Right renal pelvis (tissue), 4 donors: ENCODE data around the gene KIAA1958. TPM values are rescaled to one million over a fixed set of nuclear protein-coding genes. Genes with fewer than 3 reads are reported as not detected.
"Not testable (repeated sequence)": the region's sequence is repeated elsewhere in the genome, so short reads cannot be mapped to it uniquely, and the experiment has no call there.

Source experiments
- DNase-seq, 4 donors: peaks; one replicate each; pipeline ENCODE4 v3.0.0-alpha.2; 2013; ENCODE audit warnings: low read depth in 4 of 4, low spot score in 3 of 4, missing footprints in 1 of 4
- polyA plus RNA-seq, 4 donors: library from polyadenylated mRNA; unstranded; fragments of 120-200 nt; gene quantifications; one replicate each; pipeline ENCODE4 v1.2.1, GENCODE V29; 2013; ENCODE audit not compliant: insufficient read length in 4 of 4

KIAA1958 gene
- polyA plus RNA-seq, 4 donors = 12.6 to 15.1 (median 14.3) TPM

DNA sequence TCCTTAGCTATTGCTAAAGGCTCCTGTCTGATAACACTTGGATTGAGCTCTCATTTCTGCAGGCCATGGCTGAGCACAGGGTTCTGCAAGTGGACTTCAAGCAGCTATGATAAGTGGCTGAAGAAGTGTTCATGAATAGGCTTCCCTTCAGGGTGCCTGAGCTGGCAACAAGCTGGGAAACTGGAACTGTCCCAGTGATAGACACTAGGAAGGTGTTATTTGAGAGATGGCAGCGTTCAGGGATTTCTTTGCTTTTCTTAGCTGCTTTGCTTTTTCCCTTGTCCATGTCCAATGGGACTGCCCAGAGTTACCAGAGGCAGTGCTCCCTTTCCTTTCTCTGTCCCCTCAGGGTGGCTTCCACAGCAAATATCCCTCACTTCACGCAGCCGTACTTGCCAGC, 155.5 kb downstream of the KIAA1958 start:
- DNase-seq = no peak

- no peak for DNase-seq
Measured at GRCh38 chr9:112647596-112647995, 161.0 kb downstream of the KIAA1958 start.

DNA sequence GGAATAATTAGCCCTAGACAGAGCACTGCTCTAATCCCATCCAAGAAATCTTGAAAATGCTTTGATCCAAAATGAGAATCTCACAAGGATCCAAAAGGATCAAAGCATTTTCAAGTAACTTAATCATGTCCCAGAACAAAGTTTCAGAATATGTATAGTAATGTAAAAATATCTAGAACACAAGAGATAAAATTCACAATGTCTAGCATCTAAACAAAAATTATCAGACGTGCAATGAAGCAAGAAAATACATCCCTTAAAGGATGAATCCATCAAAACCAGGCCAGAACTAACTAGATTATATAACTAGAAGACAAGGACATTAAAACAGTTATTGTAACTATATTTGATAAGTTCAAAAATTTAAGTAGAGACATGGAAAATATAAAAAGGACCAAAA, 162.0 kb downstream of the KIAA1958 start:
- no peak for DNase-seq

GRCh38 chr9:112654282-112654681, 167.7 kb downstream of the KIAA1958 start:
- no peak for DNase-seq

DNA sequence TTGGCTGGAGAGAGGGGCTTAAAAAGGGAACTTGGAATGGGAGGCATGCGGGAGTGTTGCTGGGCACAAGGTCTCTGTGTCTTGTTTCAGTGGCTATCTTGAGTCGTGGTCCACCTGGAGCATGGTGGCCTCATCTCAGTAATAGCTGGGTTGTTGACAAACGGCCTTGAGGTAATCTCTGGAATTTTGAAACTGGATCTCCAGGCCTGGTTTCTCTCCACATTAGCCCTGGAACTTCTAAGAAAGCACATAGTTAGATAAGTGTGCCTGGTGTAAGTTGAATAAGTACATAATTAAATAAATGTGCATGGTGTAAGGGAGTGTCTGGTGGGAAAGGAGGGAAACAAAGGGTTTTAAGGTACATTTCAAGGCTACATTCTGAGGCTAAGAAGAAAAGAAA, 169.0 kb downstream of the KIAA1958 start:
- no peak for DNase-seq

- DNase-seq = no peak
Measured at GRCh38 chr9:112659906-112660305, 173.3 kb downstream of the KIAA1958 start.

DNA sequence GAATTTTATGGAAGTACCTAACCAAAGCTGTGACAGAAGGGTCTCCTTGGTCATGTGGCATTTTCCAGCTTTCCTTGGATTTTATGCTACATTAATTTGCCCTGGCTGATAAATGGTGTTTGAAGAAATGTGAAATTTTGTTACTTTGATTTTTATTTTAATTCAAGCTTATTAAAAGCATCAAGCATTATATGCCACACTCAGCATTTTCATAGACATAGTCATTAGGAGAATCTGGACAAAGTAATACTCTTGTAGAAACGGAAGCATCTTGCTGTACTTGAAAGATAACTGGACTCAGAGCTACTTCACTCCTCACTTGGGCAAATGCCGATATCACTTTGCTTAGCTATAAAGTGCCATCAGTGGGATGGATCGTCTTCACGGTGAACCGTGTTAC, 177.1 kb downstream of the KIAA1958 start:
- no peak for DNase-seq

DNA sequence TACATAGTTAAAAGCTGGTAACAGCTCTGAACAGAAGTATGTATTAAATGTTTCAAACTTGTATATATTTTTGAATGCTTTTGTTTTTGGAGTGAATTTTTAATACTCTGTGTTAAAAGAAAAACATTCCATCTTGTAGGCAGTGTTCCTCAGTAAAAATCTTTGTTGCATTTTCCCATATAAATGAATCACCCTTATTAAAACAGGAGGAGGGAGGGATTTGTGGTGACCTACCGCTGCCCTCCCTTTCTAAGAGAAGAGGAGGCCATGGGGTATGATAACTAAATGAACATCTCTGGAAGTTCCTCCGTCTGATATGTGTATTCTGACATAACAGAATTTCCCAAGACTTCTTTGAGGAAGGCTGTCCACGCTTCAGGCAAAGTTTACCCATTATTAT, 177.9 kb downstream of the KIAA1958 start:
- no peak for DNase-seq

- DNase-seq = no peak
Measured at GRCh38 chr9:112665347-112665746, 178.7 kb downstream of the KIAA1958 start.

GRCh38 chr9:112669326-112669725, 182.7 kb downstream of the KIAA1958 start:
- no peak for DNase-seq

DNA sequence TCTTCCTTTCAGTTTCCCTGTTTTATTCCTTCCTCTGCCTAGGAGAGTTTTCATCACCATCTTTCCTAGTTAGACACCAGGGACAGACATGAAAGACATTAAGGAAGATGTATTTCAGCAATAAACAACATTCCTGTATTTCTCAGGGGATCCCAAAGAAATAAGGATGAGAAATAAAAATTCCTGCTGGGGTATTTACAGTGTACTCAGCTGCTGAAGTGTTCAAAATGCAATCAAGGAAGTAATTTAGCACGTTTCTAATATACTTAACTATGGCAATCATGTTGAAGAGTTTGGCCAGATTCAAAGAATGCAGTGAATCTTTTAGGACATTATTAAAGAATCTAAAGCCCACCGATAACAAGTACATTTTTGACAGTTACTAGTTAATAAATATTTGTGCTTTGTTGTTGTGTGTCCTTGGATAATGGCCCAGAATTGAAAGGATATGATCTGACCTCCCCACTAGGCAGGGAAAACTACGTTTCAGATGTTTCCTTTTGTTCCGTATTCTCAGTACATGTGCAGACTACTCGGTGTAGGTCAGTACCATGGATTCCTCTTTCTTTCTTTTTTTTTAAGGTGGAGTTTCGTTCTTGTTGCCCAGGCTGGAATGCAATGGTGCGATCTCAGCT, 184.5 kb downstream of the KIAA1958 start:
- no peak for DNase-seq

- DNase-seq = not testable (repeated sequence)
Measured at GRCh38 chr9:112673221-112673620, 186.6 kb downstream of the KIAA1958 start.

DNA sequence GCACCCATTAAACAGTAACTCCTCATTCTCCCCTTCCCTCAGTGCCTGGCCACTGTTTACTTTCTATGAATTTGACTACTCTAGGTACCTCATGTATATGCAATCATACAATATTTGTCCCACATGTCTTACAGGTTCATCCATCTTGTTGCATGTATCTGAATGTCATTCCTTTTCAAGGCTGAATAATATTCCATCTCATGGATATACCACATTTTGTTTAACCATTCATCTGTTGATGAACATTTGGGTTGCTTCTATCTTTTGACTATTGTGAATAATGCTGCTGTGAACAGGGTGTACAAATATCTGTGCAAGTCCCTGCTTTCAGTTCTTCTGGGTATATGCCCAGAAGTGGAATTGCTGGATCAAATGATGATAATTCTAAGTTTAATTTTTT, 190.4 kb downstream of the KIAA1958 start:
- no peak for DNase-seq

- DNase-seq = no peak
Measured at GRCh38 chr9:112680731-112681402, 194.2 kb downstream of the KIAA1958 start.

DNA sequence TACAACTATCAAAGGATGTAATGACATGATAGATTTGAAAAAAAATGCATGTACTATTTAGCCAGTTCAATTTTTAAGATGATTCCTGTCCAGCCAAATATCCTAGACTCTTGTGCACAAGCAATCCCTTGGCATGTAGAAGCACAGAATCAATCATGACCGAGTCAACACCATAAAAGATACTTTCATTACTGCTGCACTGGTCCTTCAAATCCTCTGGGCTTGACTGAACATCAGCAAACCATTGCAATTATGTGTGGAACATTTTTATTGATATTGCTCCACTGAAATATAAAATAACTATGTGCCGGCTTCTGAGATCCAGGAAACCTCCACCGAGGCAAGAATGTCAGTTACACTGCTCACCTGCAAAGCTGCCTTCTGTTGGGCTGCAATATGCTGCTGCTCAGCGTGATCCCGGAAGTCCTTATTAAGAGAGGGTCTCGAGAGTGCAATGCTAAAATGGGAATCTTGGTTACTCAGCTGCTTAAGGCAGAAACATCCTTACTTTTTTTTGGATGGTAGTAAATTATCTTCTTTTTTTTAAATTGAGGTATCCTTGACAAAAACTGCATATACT, 202.6 kb downstream of the KIAA1958 start:
- no peak for DNase-seq

DNA sequence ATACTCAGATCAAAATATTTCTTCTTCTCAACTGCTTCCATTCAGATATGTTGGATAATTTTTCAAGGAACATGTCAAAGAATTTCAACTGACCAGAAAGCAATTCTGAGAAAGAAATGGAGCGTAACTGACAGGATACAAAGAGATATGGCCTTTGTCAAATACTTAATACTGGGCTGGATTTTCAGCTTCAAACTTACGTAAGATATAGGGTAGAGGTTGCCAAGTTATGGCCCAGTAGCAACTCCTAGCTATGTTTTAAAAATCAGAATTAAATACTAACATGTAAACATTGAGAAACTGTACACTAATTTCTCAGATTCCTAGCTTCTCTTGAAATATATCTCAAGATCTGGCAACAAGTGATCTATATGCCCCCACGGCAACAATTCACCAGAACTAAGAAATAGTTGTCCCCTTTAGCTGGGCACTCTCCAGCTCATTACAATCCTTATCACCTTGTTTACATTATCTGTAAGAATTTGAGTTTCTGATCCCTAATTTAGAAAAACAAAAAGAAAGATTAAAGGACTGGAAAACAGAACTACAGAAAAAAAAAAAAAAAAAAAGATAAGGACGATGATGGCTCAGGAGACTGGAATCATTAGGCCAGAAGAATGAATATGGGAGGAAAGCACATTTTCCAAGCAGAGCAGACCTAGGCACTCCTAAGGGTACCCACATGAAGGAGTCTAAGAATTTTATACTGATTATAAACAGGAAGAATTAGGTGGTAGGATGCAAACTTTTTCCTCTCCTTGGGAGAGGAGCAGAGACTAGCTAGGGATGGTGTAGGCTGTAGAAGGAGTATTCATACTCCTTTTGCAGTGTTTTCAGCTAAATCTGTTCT, 208.3 kb downstream of the KIAA1958 start:
- no peak for DNase-seq

DNA sequence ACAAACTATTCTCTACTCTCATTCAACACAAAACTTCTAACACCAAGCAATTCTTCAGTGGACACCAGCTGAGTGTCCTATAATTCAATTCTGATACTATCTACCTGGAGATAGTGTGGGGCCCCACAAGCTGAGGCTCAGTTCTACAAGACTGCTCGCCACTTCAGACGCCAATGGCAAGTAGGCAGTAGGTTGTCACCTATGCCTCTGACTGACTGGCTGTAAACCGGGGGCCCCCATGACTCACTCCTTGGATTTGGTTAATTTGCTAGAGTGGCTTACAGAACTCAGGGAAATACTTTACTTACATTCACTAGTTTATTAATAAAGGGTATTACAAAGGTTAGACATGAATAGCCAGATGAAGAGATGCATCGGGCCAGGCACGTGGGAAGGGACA, 209.8 kb downstream of the KIAA1958 start:
- DNase-seq = no peak

GRCh38 chr9:112699230-112699629, 212.6 kb downstream of the KIAA1958 start:
- no peak for DNase-seq

GRCh38 chr9:112700085-112700484, 213.5 kb downstream of the KIAA1958 start:
- no peak for DNase-seq

DNA sequence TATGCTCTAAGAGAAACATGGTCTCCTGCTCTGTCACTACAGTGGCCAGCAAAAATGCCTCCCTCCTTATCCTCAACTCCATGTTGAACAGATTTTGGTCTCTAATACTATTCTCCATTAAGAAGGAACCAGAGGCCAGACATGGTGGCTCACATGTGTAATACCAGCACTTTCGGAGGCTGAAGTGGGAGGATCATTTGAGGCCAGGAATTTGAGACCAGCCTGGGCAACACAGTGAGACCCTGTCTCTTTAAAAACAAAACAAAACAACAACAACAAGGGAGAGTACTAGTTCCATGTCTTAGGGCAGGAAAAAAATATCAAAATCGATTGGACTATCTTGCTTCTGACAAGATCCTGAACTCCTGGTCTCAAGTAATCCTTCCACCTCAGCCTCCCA, 216.7 kb downstream of the KIAA1958 start:
- DNase-seq = no peak

GRCh38 chr9:112705768-112706427, 219.3 kb downstream of the KIAA1958 start:
- peak in 3 of 4 donors; percentile 20 to 27 (median 27) for DNase-seq
